ENCODE results near the gene TMEM94.
"Not testable (repeated sequence)": the region's sequence is repeated elsewhere in the genome, so short reads cannot be mapped to it uniquely, and the experiment has no call there.

The TMEM94 gene

DNA sequence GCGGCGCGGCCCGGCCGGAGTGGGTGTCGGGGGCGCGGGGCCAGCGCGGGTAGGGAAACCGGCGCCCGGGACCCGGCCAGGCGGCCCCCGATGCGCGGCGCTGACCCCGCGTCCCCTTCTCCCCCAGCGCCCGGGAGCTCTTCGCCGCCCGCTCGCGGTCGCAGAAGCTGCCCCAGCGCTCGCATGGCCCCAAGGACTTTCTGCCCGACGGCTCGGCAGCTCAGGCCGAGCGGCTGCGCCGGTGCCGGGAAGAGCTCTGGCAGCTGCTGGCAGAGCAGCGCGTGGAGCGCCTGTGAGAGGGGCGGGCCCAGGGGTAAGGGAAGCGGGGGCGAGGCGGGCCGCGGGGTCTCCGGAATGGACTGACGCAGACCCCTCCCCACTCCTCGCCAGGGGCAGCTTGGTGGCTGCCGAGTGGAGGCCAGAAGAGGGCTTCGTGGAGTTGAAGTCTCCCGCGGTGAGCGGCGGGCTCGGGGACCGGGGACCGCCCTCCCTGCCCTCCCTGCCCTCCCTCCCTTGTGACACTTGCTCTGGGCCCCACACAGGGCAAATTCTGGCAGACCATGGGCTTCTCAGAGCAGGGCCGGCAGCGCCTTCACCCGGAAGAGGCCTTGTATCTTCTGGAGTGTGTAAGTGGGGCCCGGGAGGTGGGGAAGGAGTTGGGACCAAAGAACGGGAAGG is 60.3 kb downstream of the TMEM94 start:
- in situ Hi-C loops (cut with HindIII; ENCODE audit: low pct_ligation_motif_present, low pct_unique_long_range_greater_than_20kb, low sequenced_read_pairs), result no loop called here
- DNase-seq, result peak; percentile 30

DNA sequence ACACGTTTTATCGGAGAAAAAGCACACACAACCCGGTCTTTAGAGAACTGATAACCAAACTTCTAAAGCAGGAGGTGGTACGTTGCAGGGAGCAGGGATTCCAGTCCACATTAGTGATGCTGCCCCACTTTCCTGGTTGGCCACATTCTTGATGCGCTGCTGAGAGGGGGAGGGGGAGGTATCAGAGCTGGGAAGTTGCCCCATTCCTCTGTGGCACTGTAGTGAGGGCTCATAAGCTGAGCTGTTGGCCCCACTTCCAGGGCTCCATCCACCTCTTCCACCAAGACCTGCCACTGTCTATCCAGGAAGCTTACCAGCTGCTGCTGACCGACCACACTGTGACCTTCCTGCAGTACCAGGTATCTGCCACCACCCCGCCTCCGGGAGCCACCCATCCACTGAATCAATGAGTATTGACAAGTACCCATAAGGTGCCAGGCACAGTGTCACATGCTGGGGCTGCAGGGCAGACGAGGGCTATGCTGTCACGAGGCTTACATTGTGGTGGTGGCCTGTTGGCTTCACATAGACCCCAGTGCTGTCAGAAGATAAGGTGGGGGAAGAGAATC is 60.9 kb downstream of the TMEM94 start:
- in situ Hi-C loops (cut with HindIII; ENCODE audit: low pct_ligation_motif_present, low pct_unique_long_range_greater_than_20kb, low sequenced_read_pairs), result no loop called here
- DNase-seq, result no peak

DNA sequence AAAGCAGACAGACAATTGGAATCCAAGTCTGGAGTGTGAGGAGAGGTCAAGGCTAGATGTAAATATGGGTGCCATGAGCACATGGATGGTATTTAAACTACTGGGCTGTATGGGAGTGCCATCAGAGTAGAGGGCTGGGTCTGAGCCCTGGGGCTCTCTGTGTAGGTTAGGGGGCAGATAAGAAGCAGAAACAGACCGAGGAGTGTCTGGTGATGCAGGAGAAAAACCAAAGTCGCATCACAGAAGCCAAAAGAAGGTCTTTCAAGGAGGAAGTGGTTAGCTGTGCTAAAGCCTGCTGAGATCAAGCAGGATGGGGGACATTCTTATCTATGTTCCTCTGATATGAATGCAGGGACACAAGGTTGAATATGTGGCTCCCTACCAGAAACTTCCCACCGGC is 61.8 kb downstream of the TMEM94 start:
- DNase-seq, result no peak
- in situ Hi-C loops (cut with HindIII; ENCODE audit: low pct_ligation_motif_present, low pct_unique_long_range_greater_than_20kb, low sequenced_read_pairs), result no loop called here

DNA sequence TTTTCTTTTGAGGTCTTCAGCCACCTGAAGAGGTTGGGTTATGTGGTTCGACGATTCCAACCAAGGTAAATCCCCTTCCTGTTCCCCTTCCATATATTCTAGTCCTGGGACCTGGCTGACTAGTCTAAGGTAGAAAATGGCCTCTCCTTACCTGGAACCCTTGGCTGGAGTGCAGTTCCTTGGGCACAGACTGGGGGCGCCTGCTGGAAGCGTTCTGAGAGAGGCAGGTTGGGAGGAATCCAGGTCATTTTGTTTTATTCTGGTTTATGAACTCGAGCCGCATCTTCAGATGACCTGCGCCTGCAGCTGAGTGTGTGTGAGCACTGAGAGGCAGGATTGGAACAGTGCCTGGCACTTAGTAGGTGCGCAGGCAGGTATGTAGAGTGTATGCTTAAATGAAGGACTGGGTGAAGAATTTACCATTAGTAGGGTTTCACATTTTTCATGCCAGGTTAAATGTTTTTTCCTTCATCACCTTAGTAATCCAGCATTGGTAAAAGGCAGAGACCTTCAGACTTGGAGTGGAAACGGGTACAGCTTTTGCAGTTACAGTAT is 62.6 kb downstream of the TMEM94 start:
- DNase-seq, result no peak
- in situ Hi-C loops (cut with HindIII; ENCODE audit: low pct_ligation_motif_present, low pct_unique_long_range_greater_than_20kb, low sequenced_read_pairs), result no loop called here

DNA sequence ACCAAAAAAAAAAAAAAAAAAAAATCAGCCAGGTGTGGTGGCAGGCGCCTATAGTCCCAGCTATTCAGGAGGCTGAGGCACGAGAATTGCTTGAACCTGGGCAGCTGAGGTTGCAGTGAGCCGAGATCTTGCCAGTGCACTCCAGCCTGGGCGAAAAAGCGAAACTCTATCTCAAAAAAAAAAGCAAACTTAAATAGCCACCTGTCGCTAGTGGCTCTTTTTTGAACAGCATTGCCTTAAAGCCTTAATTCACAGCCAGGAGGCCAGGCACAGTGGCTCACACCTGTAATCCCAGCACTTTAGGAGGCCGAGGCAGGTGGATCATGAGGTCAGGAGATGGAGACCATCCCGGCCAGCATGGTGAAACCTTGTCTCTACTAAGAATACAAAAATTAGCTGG is 64.0 kb downstream of the TMEM94 start:
- in situ Hi-C loops (cut with HindIII; ENCODE audit: low pct_ligation_motif_present, low pct_unique_long_range_greater_than_20kb, low sequenced_read_pairs); DNase-seq: not testable (repeated sequence)

- in situ Hi-C loops (cut with HindIII; ENCODE audit: low pct_ligation_motif_present, low pct_unique_long_range_greater_than_20kb, low sequenced_read_pairs), result no loop called here
Measured at GRCh38 chr17:75521290-75521689, 64.9 kb downstream of the TMEM94 start.

GRCh38 chr17:75521951-75522727 is 65.7 kb downstream of the TMEM94 start:
- in situ Hi-C loops (cut with HindIII; ENCODE audit: low pct_ligation_motif_present, low pct_unique_long_range_greater_than_20kb, low sequenced_read_pairs), result no loop called here
- no peak for DNase-seq

More at GRCh38 chr17:75521290-75521689, 64.9 kb downstream of the TMEM94 start:
- no peak for DNase-seq

DNA sequence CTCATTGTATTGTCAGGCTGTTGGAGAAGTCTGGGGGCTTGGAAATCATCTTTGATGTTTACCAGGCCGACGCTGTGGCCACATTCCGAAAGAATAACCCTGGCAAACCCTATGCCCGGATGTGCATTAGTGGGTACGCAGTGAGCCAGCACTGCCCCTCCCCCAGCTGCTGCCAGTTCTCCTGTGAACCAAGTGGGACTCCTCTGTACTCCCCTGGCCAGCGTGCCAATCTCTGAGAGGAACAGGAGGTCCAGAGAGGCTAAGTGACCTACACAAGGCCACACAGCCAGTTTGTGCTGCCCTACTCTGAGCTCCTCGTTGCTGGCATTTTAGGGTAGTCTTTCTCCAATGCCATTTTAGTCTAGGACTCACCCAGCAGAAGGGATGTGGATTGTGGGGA is 67.2 kb downstream of the TMEM94 start:
- no peak for DNase-seq
- in situ Hi-C loops (cut with HindIII; ENCODE audit: low pct_ligation_motif_present, low pct_unique_long_range_greater_than_20kb, low sequenced_read_pairs), result no loop called here

- DNase-seq, result no peak
- in situ Hi-C loops (cut with HindIII; ENCODE audit: low pct_ligation_motif_present, low pct_unique_long_range_greater_than_20kb, low sequenced_read_pairs), result no loop called here
Measured at GRCh38 chr17:75524269-75524969, 68.0 kb downstream of the TMEM94 start.

GRCh38 chr17:75524970-75525805 is 68.8 kb downstream of the TMEM94 start, which contains the start of gene LLGL2:
LLGL2 (plus strand) TSS chr17:75525697; CDS start chr17:75543427, 17,730 bp downstream.
- DNase-seq, result peak; percentile 91
- in situ Hi-C loops (cut with HindIII; ENCODE audit: low pct_ligation_motif_present, low pct_unique_long_range_greater_than_20kb, low sequenced_read_pairs), result no loop called here

- DNase-seq, result peak; percentile 7
- in situ Hi-C loops (cut with HindIII; ENCODE audit: low pct_ligation_motif_present, low pct_unique_long_range_greater_than_20kb, low sequenced_read_pairs), result no loop called here
Measured at GRCh38 chr17:75525806-75526554, 69.5 kb downstream of the TMEM94 start.

DNA sequence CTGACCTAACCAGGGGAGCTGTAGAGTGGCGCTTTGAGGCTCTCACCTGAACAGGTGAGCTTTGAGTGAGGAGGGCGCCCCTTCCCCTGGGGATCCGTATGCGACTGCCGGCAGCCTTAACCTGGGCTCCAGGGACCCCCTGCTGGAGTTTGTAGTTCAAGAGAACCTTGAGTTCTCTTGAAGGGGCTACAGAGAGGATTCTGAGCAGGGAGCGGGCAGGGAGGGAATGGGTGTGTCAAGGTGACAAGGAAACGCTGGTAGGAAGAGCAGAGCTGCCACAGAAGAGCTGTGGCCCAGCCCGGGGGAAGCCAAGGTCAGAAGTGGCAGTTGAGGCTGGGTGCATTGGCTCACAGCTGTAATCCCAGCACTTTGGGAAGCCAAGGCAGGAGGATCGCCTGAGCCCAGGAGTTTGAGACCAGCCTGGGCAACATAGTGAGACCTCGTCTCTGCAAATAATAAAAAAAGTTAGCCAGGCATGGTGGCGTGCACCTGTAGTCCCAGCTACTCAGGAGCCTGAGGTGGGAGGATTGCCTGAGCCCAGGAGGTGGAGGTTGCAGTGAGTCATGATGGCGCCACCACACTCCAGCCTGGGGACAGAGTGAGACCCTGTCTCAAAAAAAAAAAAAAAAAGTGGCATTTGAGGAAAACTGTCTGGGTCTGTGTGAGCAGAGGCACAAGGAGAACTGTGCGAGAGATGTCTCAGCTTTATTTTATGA is 70.3 kb downstream of the TMEM94 start:
- in situ Hi-C loops (cut with HindIII; ENCODE audit: low pct_ligation_motif_present, low pct_unique_long_range_greater_than_20kb, low sequenced_read_pairs), result no loop called here
- DNase-seq, result no peak

GRCh38 chr17:75530837-75531720 is 74.6 kb downstream of the TMEM94 start:
- in situ Hi-C loops (cut with HindIII; ENCODE audit: low pct_ligation_motif_present, low pct_unique_long_range_greater_than_20kb, low sequenced_read_pairs), result no loop called here
- no peak for DNase-seq

DNA sequence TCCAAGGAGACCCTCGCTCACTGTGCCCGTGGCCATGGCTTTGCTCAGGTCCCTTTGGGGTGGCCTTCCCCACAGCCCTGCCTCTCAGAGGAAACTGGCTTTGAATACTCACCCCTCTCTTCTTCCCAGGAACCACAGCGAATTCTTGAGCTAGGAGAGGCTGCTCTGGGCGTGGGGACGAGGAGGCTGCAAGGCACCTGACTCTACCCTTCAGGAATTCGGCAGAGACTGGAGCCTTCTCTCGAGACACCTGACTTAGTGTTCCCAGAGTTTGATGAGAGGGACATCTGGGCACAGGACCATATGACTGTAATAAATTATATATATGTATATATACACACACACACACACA is 75.3 kb downstream of the TMEM94 start:
- DNase-seq, result no peak
- in situ Hi-C loops (cut with HindIII; ENCODE audit: low pct_ligation_motif_present, low pct_unique_long_range_greater_than_20kb, low sequenced_read_pairs), result no loop called here

DNA sequence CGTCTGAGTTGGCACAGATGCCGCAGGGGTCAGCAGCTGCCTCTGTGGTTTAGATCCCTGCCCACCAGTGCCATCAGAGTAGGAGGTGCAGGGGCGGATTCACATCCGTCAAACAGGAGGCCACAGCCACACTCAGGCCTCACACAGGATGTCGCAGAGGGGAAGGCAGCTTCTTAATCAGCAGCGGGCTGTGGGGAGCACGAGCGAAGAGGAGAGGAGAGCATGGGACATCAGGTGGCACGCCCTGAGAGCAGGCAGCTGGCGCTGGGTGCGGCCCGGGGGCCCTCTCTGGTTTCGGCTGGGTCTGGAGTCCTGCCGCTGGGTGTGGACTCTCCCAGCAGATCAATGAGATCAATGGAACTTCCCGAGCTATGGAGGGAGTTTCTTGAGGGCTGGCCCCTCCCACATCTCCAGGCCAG is 78.7 kb downstream of the TMEM94 start:
- no peak for DNase-seq
- in situ Hi-C loops (cut with HindIII; ENCODE audit: low pct_ligation_motif_present, low pct_unique_long_range_greater_than_20kb, low sequenced_read_pairs), result no loop called here

GRCh38 chr17:75535871-75536270 is 79.4 kb downstream of the TMEM94 start:
- no peak for DNase-seq

More at GRCh38 chr17:75535871-75536270, 79.4 kb downstream of the TMEM94 start:
- in situ Hi-C loops (cut with HindIII; ENCODE audit: low pct_ligation_motif_present, low pct_unique_long_range_greater_than_20kb, low sequenced_read_pairs), result no loop called here

Measured in ACHN (cell line).